HepG2 (cell line): ENCODE measurements around the gene CAV3. TPM values are rescaled to one million over a fixed set of nuclear protein-coding genes. Genes with fewer than 3 reads are reported as not detected.

Experiments used
- ATF2 ChIP-seq: sonication (generic); formaldehyde crosslinking; IDR thresholded peaks from 2 replicates; pipeline ENCODE4 v1.4.0; 2020; ENCODE audit warnings: missing genetic modification reagents
- CBX1 ChIP-seq: IDR thresholded peaks from one replicate; pipeline ENCODE4 v1.6.1; 2016; ENCODE audit warnings: antibody characterized with exemption, low read depth
- DDIT3 ChIP-seq: sonication (generic); formaldehyde crosslinking; IDR thresholded peaks from 2 replicates; pipeline ENCODE4 v1.4.0; 2020; ENCODE audit warnings: mild to moderate bottlenecking, missing genetic modification reagents
- DMTF1 ChIP-seq: sonication (generic); formaldehyde crosslinking; IDR thresholded peaks from 2 replicates; pipeline ENCODE4 v1.4.0; 2020; ENCODE audit warnings: mild to moderate bottlenecking, missing genetic modification reagents
- DNMT1 ChIP-seq: sonication (generic); formaldehyde crosslinking; IDR thresholded peaks from 2 replicates; pipeline ENCODE4 v1.5.1; 2020; ENCODE audit warnings: mild to moderate bottlenecking, missing genetic modification reagents
- DPF2 ChIP-seq: sonication (generic); formaldehyde crosslinking; IDR thresholded peaks from 2 replicates; pipeline ENCODE4 v1.4.0; 2020; ENCODE audit warnings: mild to moderate bottlenecking, low read depth, missing genetic modification reagents, borderline replicate concordance
- GABPB1 ChIP-seq: IDR thresholded peaks from 2 replicates; pipeline ENCODE4 v1.6.1; 2016; ENCODE audit warnings: mild to moderate bottlenecking, missing genetic modification reagents, moderate library complexity, missing compliant biosample characterization
- HOXA7 ChIP-seq: sonication (generic); formaldehyde crosslinking; IDR thresholded peaks from 2 replicates; pipeline ENCODE4 v1.8.1; 2022; ENCODE audit warnings: mild to moderate bottlenecking, missing genetic modification reagents, moderate library complexity
- ISX ChIP-seq: sonication (generic); formaldehyde crosslinking; conservative IDR thresholded peaks from 2 replicates; pipeline ENCODE4 v1.5.0; 2020; ENCODE audit warnings: missing genetic modification reagents
- PHF21A ChIP-seq: sonication (generic); formaldehyde crosslinking; IDR thresholded peaks from 2 replicates; pipeline ENCODE4 v1.5.0; 2020; ENCODE audit warnings: mild to moderate bottlenecking, missing genetic modification reagents
- STAG1 ChIP-seq: sonication (generic); formaldehyde crosslinking; IDR thresholded peaks from 2 replicates; pipeline ENCODE4 v1.4.0; 2020; ENCODE audit warnings: missing genetic modification reagents
- ZBTB7A ChIP-seq: sonication (generic); formaldehyde crosslinking; IDR thresholded peaks from 2 replicates; pipeline ENCODE4 v1.8.0; 2022; ENCODE audit warnings: mild to moderate bottlenecking, missing genetic modification reagents
- ZFAT ChIP-seq: sonication (generic); formaldehyde crosslinking; conservative IDR thresholded peaks from 2 replicates; pipeline ENCODE4 v1.8.1; 2023; ENCODE audit warnings: missing genetic modification reagents, inconsistent platforms
- ZMAT5 ChIP-seq: sonication (generic); formaldehyde crosslinking; IDR thresholded peaks from 2 replicates; pipeline ENCODE4 v1.5.0; 2020; ENCODE audit warnings: mild to moderate bottlenecking, low read depth, missing genetic modification reagents, borderline replicate concordance
- ZNF224 ChIP-seq: sonication (generic); formaldehyde crosslinking; IDR thresholded peaks from 2 replicates; pipeline ENCODE4 v1.5.0; 2020; ENCODE audit warnings: mild to moderate bottlenecking, missing genetic modification reagents
- ZNF296 ChIP-seq: sonication (generic); formaldehyde crosslinking; conservative IDR thresholded peaks from 2 replicates; pipeline ENCODE4 v1.5.0; 2020; ENCODE audit warnings: mild to moderate bottlenecking, missing genetic modification reagents
- ZNF574 ChIP-seq: sonication (generic); formaldehyde crosslinking; IDR thresholded peaks from 2 replicates; pipeline ENCODE4 v1.4.0; 2020; ENCODE audit warnings: missing genetic modification reagents
- ZNF577 ChIP-seq: sonication (generic); formaldehyde crosslinking; IDR thresholded peaks from 2 replicates; pipeline ENCODE4 v1.4.0; 2020; ENCODE audit warnings: mild to moderate bottlenecking, low read depth, missing genetic modification reagents, borderline replicate concordance
- ZNF775 ChIP-seq: sonication (generic); formaldehyde crosslinking; IDR thresholded peaks from 2 replicates; pipeline ENCODE4 v1.4.0; 2020; ENCODE audit warnings: missing genetic modification reagents, mild to moderate bottlenecking, moderate library complexity, borderline replicate concordance
- ZXDC ChIP-seq: sonication (generic); formaldehyde crosslinking; IDR thresholded peaks from 2 replicates; pipeline ENCODE4 v1.5.0; 2020; ENCODE audit warnings: mild to moderate bottlenecking, missing genetic modification reagents
- polyA plus RNA-seq, 8 experiments: library from polyadenylated mRNA; depleted of rRNA in 3 of 8; stranded (reverse) in 7 of 8; unstranded in 1 of 8; fragments of >200 nt; fragmentation: Illumina TruSeq in 4 of 8; extraction: Trizol in 4 of 8; gene quantifications; 2 replicates each; pipeline versions ENCODE4 v1.2.1 to v1.2.3, GENCODE V29; 2011 to 2016; ENCODE audit warnings: low read depth in 4 of 8, missing spikeins in 1 of 8, mixed read lengths in 1 of 8; ENCODE audit not compliant: insufficient read depth in 1 of 8
- total RNA-seq, 5 experiments: library from RNA; depleted of rRNA; stranded (reverse); fragments of >200 nt; fragmentation: Illumina TruSeq; extraction: Trizol; gene quantifications; 2 replicates each; pipeline ENCODE4 v1.2.3, GENCODE V29; 2016; ENCODE audit warnings: low read depth in 1 of 5

The CAV3 gene
- total and polyA plus RNA-seq, 2 of the 13 experiments (the other 11 are each of a cell fraction or from before 2014, with no cell fraction given): not detected

GRCh38 chr3:8767667-8768363 is 34.2 kb downstream of the CAV3 start (continued):
- no peak for TF ChIP-seq ZXDC (CRISPR knock-in tag)
- TF ChIP-seq ZNF224: no peak
- TF ChIP-seq GABPB1 (CRISPR knock-in tag): peak; percentile 16; the same call in 1 of the 2 replicates
- no peak for TF ChIP-seq PHF21A (CRISPR knock-in tag)
- no peak for TF ChIP-seq DPF2 (CRISPR knock-in tag)
- no peak for TF ChIP-seq HOXA7
- TF ChIP-seq DDIT3 (CRISPR knock-in tag): no peak
- peak; percentile 31 for TF ChIP-seq STAG1
- TF ChIP-seq DMTF1: no peak
- no peak for TF ChIP-seq ATF2
- TF ChIP-seq ISX (CRISPR knock-in tag): no peak
- TF ChIP-seq ZNF775 (CRISPR knock-in tag): no peak
- no peak for TF ChIP-seq ZBTB7A (CRISPR knock-in tag)
- TF ChIP-seq ZFAT (CRISPR knock-in tag): no peak
- TF ChIP-seq ZNF577 (CRISPR knock-in tag): no peak
- TF ChIP-seq ZMAT5 (CRISPR knock-in tag): no peak
- TF ChIP-seq ZNF574 (CRISPR knock-in tag): no peak
- TF ChIP-seq DNMT1 (CRISPR knock-in tag): 0 out of 2 replicates have a peak, but pooled peaks have one; percentile 16
- no peak for TF ChIP-seq CBX1
- no peak for TF ChIP-seq ZNF296 (CRISPR knock-in tag)
